ENCODE results near the gene ERFE. TPM values are rescaled to one million over a fixed set of nuclear protein-coding genes. Genes with fewer than 3 reads are reported as not detected.

The ERFE gene
- total and polyA plus RNA-seq, 7 donors, result 1.4 to 18.2 (median 2.8) TPM

DNA sequence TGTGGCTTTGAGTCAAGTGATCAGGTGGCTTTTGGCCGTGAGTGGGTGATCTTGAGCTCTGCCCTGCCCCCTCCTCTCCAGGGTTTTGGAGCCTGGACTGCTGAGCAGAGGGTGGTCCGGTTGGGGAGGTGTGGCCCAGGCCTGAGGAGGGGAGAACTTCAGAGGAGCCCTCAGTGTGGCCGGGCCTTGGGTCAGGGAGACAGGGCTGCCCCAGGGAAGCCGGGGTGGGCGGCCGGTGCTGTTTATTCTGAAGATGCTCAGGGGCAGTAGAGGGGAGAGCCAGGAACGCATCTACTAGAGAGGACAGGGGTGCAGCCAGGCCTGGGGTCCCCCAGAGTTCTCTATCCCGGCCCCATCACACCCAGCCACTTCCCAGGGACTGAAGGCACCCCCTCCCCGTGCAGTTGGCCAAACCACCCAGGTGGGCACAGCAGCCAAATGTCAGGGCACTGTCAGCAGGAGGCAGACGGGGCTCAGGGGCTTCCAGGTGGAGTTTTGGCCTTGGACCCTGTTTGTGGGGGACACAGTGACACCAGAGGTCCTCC is 963 bp downstream of the ERFE start:
- peak; percentile 17 to 53 for DNase-seq
- intact Hi-C loops (cut with DNase I), result loop anchor here (5.0 kb wide), 1 partner anchor 103 kb away; no protein-coding TSS in a partner anchor

GRCh38 chr2:238160206-238161129 is 1.7 kb downstream of the ERFE start:
- no peaks in the 10 kb centered on the region for H3K36me3 ChIP-seq (ENCODE audit: insufficient read depth in 1 of 2, low read depth in 1 of 2)
- ATAC-seq, result peak in 2 of 4 donors; percentile 2 to 11
- peak; percentile 8 for TF ChIP-seq CTCF (IDR thresholded peaks at IDR 0.05)
- peaks cover 11% of the 10 kb centered on the region for H3K4me1 ChIP-seq
- peak; percentile 17 to 57 for DNase-seq
- no peaks in the 10 kb centered on the region for H3K9me3 ChIP-seq
- WGBS, 3 donors, result 57 to 66% (median 60%) methylated on average over 23 of the region's 23 CpGs
- H3K27me3 ChIP-seq (ENCODE audit: insufficient read depth in 3 of 3, low read length in 2 of 3), result peaks cover 0 to 28% (median 5%) of the 10 kb centered on the region in 3 donors
- H3K4me3 ChIP-seq, result no peak overlapping the region
- intact Hi-C loops (cut with DNase I), result loop anchor here (5.0 kb wide), 1 partner anchor 102 kb away; no protein-coding TSS in a partner anchor
- no peak overlapping the region for H3K27ac ChIP-seq

More for the DNA sequence above, 963 bp downstream of the ERFE start:
- Histone ChIP-seq H3K9me3 (no peaks in the 10 kb centered on the region), H3K27ac (no peak overlapping the region), H3K4me3 (peak overlapping the region; percentile 49), H3K4me1 (peaks cover 19% of the 10 kb centered on the region), H3K36me3 (ENCODE audit: insufficient read depth in 1 of 2, low read depth in 1 of 2) (no peaks in the 10 kb centered on the region), H3K27me3 (ENCODE audit: insufficient read depth in 3 of 3, low read length in 2 of 3) (peaks cover 0 to 28% (median 5%) of the 10 kb centered on the region in 3 donors)
- ATAC-seq, result no peak
- TF ChIP-seq CTCF (IDR thresholded peaks at IDR 0.05), result no peak
- WGBS, 3 donors, result 41 to 50% (median 48%) methylated on average over 10 of the region's 10 CpGs

- Histone ChIP-seq H3K4me1 (peaks cover 12% of the 10 kb centered on the region), H3K4me3 (no peak overlapping the region), H3K36me3 (ENCODE audit: insufficient read depth in 1 of 2, low read depth in 1 of 2) (no peaks in the 10 kb centered on the region), H3K27me3 (ENCODE audit: insufficient read depth in 3 of 3, low read length in 2 of 3) (peaks cover 0 to 28% (median 5%) of the 10 kb centered on the region in 3 donors), H3K27ac (no peak overlapping the region), H3K9me3 (no peaks in the 10 kb centered on the region)
- 84 to 86% (median 85%) methylated on average over 21 of the region's 21 CpGs for WGBS, 3 donors
- intact Hi-C loops (cut with DNase I), result loop anchor here (5.0 kb wide), 1 partner anchor 101 kb away; no protein-coding TSS in a partner anchor
- ATAC-seq, result no peak
- DNase-seq, result peak in 1 of 2 donors; percentile 49
- TF ChIP-seq CTCF (IDR thresholded peaks at IDR 0.05), result no peak
Observed at GRCh38 chr2:238161291-238162051, 2.7 kb downstream of the ERFE start.

GRCh38 chr2:238162251-238162845 is 3.6 kb downstream of the ERFE start:
- no peak for TF ChIP-seq CTCF (IDR thresholded peaks at IDR 0.05)
- H3K9me3 ChIP-seq, result no peaks in the 10 kb centered on the region
- 80 to 87% (median 81%) methylated on average over 14 of the region's 14 CpGs for WGBS, 3 donors
- H3K4me1 ChIP-seq, result peaks cover 12% of the 10 kb centered on the region
- no peak overlapping the region for H3K27ac ChIP-seq
- intact Hi-C loops (cut with DNase I), result loop anchor here (5.0 kb wide), 1 partner anchor 100 kb away; no protein-coding TSS in a partner anchor
- H3K36me3 ChIP-seq (ENCODE audit: insufficient read depth in 1 of 2, low read depth in 1 of 2), result peaks cover 0 to 2% of the 10 kb centered on the region in 2 donors
- no peak overlapping the region for H3K4me3 ChIP-seq
- DNase-seq, result peak in 1 of 2 donors; percentile 55
- ATAC-seq, result no peak
- H3K27me3 ChIP-seq (ENCODE audit: insufficient read depth in 3 of 3, low read length in 2 of 3), result peaks cover 0 to 28% (median 5%) of the 10 kb centered on the region in 3 donors

Measured in psoas muscle (tissue), 8 donors.